ENCODE results near the gene FBXL17. TPM values are rescaled to one million over a fixed set of nuclear protein-coding genes. Genes with fewer than 3 reads are reported as not detected.

Gene FBXL17
- total RNA-seq, 1 experiment from 2014 or later, result 3.5 TPM

GRCh38 chr5:108255468-108255867 is 126.4 kb downstream of the FBXL17 start (continued):
- TF ChIP-seq, protein P1, sequence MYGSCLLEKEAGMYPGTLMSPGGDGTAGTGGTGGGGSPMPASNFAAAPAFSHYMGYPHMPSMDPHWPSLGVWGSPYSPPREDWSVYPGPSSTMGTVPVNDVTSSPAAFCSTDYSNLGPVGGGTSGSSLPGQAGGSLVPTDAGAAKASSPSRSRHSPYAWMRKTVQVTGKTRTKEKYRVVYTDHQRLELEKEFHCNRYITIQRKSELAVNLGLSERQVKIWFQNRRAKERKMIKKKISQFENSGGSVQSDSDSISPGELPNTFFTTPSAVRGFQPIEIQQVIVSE (CRISPR knock-in tag; IDR thresholded peaks at IDR 0.05; ENCODE audit: borderline replicate concordance), result no peak
- TF ChIP-seq ZBTB43 (CRISPR knock-in tag; IDR thresholded peaks at IDR 0.05), result no peak

GRCh38 chr5:108251350-108251749 is 130.5 kb downstream of the FBXL17 start:
- H3K27me3 Mint-ChIP-seq (ENCODE audit: low read depth), result no peaks in the 10 kb centered on the region
- H3K4me3 Mint-ChIP-seq, result no peak overlapping the region
- CTCF ChIA-PET, result interaction anchor here (1.6 kb wide), 1 partner anchor 9 kb away, joined by 8 read pairs; no protein-coding TSS in a partner anchor
- no peaks in the 10 kb centered on the region for H3K9me3 Mint-ChIP-seq
- DNase-seq (ENCODE audit: low spot score) (no peak), ATAC-seq (no peak)
- TF ChIP-seq GTF2I (CRISPR knock-in tag; conservative IDR thresholded peaks at IDR 0.05) (no peak), TCF7 (CRISPR knock-in tag; IDR thresholded peaks at IDR 0.05; ENCODE audit: low read depth) (no peak), FOXK1 (CRISPR knock-in tag; IDR thresholded peaks at IDR 0.05) (no peak), NR3C1 (CRISPR knock-in tag; conservative IDR thresholded peaks at IDR 0.05; ENCODE audit: low read depth) (no peak), RORB (CRISPR knock-in tag; IDR thresholded peaks at IDR 0.05) (no peak), CREB1 (CRISPR knock-in tag; IDR thresholded peaks at IDR 0.05) (no peak), ZNF317 (CRISPR knock-in tag; IDR thresholded peaks at IDR 0.05; ENCODE audit: borderline replicate concordance, low read depth) (no peak), ETV6 (CRISPR knock-in tag; IDR thresholded peaks at IDR 0.05) (no peak), MYBL2 (CRISPR knock-in tag; IDR thresholded peaks at IDR 0.05) (no peak), HMGA2 (CRISPR knock-in tag; IDR thresholded peaks at IDR 0.05) (no peak), EMX1 (CRISPR knock-in tag; IDR thresholded peaks at IDR 0.05) (no peak), ZNF423 (CRISPR knock-in tag; IDR thresholded peaks at IDR 0.05) (no peak)
- TF ChIP-seq, protein P2, sequence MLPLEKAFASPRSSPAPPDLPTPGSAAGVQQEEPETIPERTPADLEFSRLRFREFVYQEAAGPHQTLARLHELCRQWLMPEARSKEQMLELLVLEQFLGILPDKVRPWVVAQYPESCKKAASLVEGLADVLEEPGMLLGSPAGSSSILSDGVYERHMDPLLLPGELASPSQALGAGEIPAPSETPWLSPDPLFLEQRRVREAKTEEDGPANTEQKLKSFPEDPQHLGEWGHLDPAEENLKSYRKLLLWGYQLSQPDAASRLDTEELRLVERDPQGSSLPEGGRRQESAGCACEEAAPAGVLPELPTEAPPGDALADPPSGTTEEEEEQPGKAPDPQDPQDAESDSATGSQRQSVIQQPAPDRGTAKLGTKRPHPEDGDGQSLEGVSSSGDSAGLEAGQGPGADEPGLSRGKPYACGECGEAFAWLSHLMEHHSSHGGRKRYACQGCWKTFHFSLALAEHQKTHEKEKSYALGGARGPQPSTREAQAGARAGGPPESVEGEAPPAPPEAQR (CRISPR knock-in tag; IDR thresholded peaks at IDR 0.05), result no peak
- TF ChIP-seq, protein P3, sequence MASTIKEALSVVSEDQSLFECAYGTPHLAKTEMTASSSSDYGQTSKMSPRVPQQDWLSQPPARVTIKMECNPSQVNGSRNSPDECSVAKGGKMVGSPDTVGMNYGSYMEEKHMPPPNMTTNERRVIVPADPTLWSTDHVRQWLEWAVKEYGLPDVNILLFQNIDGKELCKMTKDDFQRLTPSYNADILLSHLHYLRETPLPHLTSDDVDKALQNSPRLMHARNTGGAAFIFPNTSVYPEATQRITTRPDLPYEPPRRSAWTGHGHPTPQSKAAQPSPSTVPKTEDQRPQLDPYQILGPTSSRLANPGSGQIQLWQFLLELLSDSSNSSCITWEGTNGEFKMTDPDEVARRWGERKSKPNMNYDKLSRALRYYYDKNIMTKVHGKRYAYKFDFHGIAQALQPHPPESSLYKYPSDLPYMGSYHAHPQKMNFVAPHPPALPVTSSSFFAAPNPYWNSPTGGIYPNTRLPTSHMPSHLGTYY (CRISPR knock-in tag; IDR thresholded peaks at IDR 0.05), result no peak
- POLR2A ChIA-PET, result no interaction called here
- H3K27ac Mint-ChIP-seq, result no peak overlapping the region
- H3K36me3 Mint-ChIP-seq, result no peaks in the 10 kb centered on the region
- H3K4me1 Mint-ChIP-seq, result peaks cover 12% of the 10 kb centered on the region

- no peaks in the 10 kb centered on the region for H3K9me3 Mint-ChIP-seq
- no peak for ATAC-seq
- no peak overlapping the region for H3K4me3 Mint-ChIP-seq
- H3K4me1 Mint-ChIP-seq, result peaks cover 12% of the 10 kb centered on the region
- H3K36me3 Mint-ChIP-seq, result no peaks in the 10 kb centered on the region
- POLR2A ChIA-PET, result no interaction called here
- H3K27ac Mint-ChIP-seq, result no peak overlapping the region
- no peaks in the 10 kb centered on the region for H3K27me3 Mint-ChIP-seq (ENCODE audit: low read depth)
- DNase-seq (ENCODE audit: low spot score), result no peak
- CTCF ChIA-PET, result interaction anchor here (1.0 kb wide), 1 partner anchor 10 kb away, joined by 5 read pairs; no protein-coding TSS in a partner anchor
- TF ChIP-seq ZBTB43 (CRISPR knock-in tag; IDR thresholded peaks at IDR 0.05) (no peak), FOXK1 (CRISPR knock-in tag; IDR thresholded peaks at IDR 0.05) (no peak), ATF3 (CRISPR knock-in tag; conservative IDR thresholded peaks at IDR 0.05) (no peak), ZNF512 (CRISPR knock-in tag; IDR thresholded peaks at IDR 0.05; ENCODE audit: borderline replicate concordance) (no peak), FOXP1 (CRISPR knock-in tag; IDR thresholded peaks at IDR 0.05; ENCODE audit: borderline replicate concordance) (no peak), HMGA2 (CRISPR knock-in tag; IDR thresholded peaks at IDR 0.05) (no peak), NFYB (CRISPR knock-in tag; conservative IDR thresholded peaks at IDR 0.05; ENCODE audit: low read depth) (no peak), CREB1 (CRISPR knock-in tag; IDR thresholded peaks at IDR 0.05) (no peak), ZNF232 (CRISPR knock-in tag; IDR thresholded peaks at IDR 0.05) (no peak), ZNF671 (CRISPR knock-in tag; IDR thresholded peaks at IDR 0.05) (no peak), ZNF416 (CRISPR knock-in tag; IDR thresholded peaks at IDR 0.05) (no peak)
Observed at GRCh38 chr5:108249785-108250426, 132.0 kb downstream of the FBXL17 start.

All from WTC11 (cell line).